ENCODE measurements around the gene COMMD7.

Gene COMMD7

DNA sequence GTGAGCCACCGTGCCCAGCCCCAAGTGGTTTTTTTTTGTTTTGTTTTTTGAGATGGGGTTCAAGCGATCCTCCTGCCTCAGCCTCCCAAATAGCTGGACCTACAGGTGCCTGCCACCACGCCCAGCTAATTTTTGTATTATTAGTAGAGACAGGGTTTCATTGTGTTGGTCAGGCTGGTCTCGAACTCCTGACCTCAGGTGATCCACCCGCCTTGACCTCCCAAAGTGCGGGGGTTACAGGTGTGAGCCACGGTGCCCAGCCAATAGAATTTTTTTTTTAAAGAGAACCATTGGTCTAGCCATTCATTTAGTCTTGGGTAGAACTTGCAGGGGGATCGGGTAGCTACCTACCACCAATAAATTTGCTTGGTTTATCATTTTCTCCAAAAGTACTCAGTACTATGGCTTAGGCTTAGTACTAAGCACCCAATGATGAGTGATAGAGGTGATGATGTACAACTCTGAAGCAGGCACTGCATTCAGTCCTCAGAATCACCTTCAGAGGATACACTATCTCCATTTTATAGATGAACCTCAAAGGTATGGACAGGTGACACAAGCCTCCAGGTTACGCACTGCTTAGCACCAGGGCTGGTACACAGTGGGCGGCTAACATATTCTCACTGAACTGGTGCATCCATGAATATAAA, 56.6 kb downstream of the COMMD7 start:
- H3K4ac ChIP-seq (ENCODE audit: low read depth, low read length) = no peak overlapping the region
- H4K5ac ChIP-seq (ENCODE audit: low read length) = no peak overlapping the region
- H3K9ac ChIP-seq (ENCODE audit: low read length) = no peak overlapping the region
- no peaks in the 10 kb centered on the region for H3K79me2 ChIP-seq (ENCODE audit: control insufficient read depth, insufficient read depth, low read length)
- H3K27me3 ChIP-seq (ENCODE audit: insufficient read depth, low read length, poor library complexity) = no peaks in the 10 kb centered on the region
- H3K79me1 ChIP-seq (ENCODE audit: low read length) = no peaks in the 10 kb centered on the region
- no peak overlapping the region for H2AK5ac ChIP-seq (ENCODE audit: low read length)
- H3K4me2 ChIP-seq (ENCODE audit: low read length) = no peak overlapping the region
- DNase-seq = no peak
- no peak overlapping the region for H3K23ac ChIP-seq (ENCODE audit: low read length)
- WGBS (ENCODE audit: extremely low coverage, insufficient coverage, low lambda C conversion rate) = no CpG with 5 or more reads among the region's 10 CpGs
- no peak overlapping the region for H2BK15ac ChIP-seq (replicated peaks; ENCODE audit: low read depth)
- H2BK120ac ChIP-seq (ENCODE audit: low read depth, low read length) = no peak overlapping the region
- no peak overlapping the region for H3K4me3 ChIP-seq (ENCODE audit: low read length)
- H3K4me1 ChIP-seq (ENCODE audit: control insufficient read depth, low read depth, low read length) = peaks cover 1% of the 10 kb centered on the region
- H4K8ac ChIP-seq (ENCODE audit: low read depth, low read length) = no peak overlapping the region
- no peak overlapping the region for H3K56ac ChIP-seq (ENCODE audit: low read length)
- H3K27ac ChIP-seq (ENCODE audit: low read depth, low read length) = no peak overlapping the region
- H2BK5ac ChIP-seq (ENCODE audit: low read length) = no peak overlapping the region
- no peak overlapping the region for H3K18ac ChIP-seq (ENCODE audit: low read length)
- H3K36me3 ChIP-seq (ENCODE audit: control insufficient read depth, insufficient read depth, low read length) = no peaks in the 10 kb centered on the region

GRCh38 chr20:32685541-32686529, 57.4 kb downstream of the COMMD7 start:
- Histone ChIP-seq H3K27me3 (ENCODE audit: insufficient read depth, low read length, poor library complexity) (no peaks in the 10 kb centered on the region), H3K4me2 (ENCODE audit: low read length) (no peak overlapping the region), H2BK120ac (ENCODE audit: low read depth, low read length) (no peak overlapping the region), H3K36me3 (ENCODE audit: control insufficient read depth, insufficient read depth, low read length) (no peaks in the 10 kb centered on the region), H2BK5ac (ENCODE audit: low read length) (no peak overlapping the region), H3K56ac (ENCODE audit: low read length) (no peak overlapping the region), H4K5ac (ENCODE audit: low read length) (no peak overlapping the region), H4K8ac (ENCODE audit: low read depth, low read length) (no peak overlapping the region), H3K27ac (ENCODE audit: low read depth, low read length) (no peak overlapping the region), H3K9ac (ENCODE audit: low read length) (no peak overlapping the region), H3K4me3 (ENCODE audit: low read length) (no peak overlapping the region), H3K4ac (ENCODE audit: low read depth, low read length) (no peak overlapping the region), H3K4me1 (ENCODE audit: control insufficient read depth, low read depth, low read length) (peaks cover 2% of the 10 kb centered on the region), H3K18ac (ENCODE audit: low read length) (no peak overlapping the region), H2BK15ac (replicated peaks; ENCODE audit: low read depth) (no peak overlapping the region), H2AK5ac (ENCODE audit: low read length) (no peak overlapping the region), H3K79me2 (ENCODE audit: control insufficient read depth, insufficient read depth, low read length) (no peaks in the 10 kb centered on the region), H3K79me1 (ENCODE audit: low read length) (no peaks in the 10 kb centered on the region), H3K23ac (ENCODE audit: low read length) (no peak overlapping the region)
- WGBS (ENCODE audit: extremely low coverage, insufficient coverage, low lambda C conversion rate) = no CpG with 5 or more reads among the region's 17 CpGs
- DNase-seq = no peak

- Histone ChIP-seq H3K23ac (ENCODE audit: low read length) (no peak overlapping the region), H3K4ac (ENCODE audit: low read depth, low read length) (no peak overlapping the region)
These were observed 60.7 kb downstream of the COMMD7 start for GRCh38 chr20:32682508-32682987.

DNA sequence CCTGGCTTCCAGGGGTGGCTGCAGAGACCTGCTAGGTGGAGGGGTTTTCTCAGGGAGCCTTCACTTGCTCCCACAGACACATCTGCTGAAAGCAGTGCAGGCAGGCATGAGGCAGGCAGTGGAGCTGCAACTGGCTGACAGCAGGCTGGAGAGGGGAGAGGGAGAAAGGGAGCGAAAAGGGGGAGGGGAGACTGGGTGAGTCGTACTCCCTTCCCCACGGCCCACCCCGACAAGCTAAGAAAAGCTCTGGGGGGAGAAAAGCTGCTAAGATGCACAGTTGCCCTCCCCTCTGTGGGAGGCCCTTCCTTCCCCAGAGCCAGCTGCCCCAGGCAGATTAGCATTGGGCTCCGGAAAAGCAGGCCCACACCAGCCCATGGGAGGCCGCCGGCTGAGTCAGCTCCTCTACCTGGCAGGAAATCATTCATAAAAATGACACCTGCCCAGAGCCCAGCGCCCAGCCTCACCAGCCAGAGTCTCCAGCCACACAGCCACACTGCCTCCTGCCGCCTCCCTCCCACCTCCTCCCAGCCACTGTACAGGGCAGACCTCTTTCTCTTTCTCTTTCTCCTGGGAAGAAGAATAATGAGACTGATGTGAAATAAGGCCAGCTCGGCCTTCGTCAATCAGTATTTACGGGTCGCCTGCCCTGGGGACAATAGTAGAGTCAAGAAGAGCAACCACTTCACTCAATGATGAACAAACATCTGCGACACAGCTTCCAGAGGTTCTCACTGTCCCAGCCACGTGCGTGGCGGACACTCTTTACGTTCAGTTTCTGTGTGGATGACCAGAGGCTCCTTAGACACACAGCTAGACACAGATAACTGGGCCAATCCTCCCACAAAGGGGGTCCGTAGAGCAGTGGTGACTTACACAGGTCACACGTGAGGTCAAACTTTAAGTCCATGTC, 61.8 kb downstream of the COMMD7 start:
- peak overlapping the region; percentile 63 for H3K27ac ChIP-seq (ENCODE audit: low read depth, low read length)

More at GRCh38 chr20:32682508-32682987, 60.7 kb downstream of the COMMD7 start:
- Histone ChIP-seq H3K4me3 (ENCODE audit: low read length) (no peak overlapping the region), H3K27ac (ENCODE audit: low read depth, low read length) (no peak overlapping the region), H3K4me2 (ENCODE audit: low read length) (no peak overlapping the region), H2BK120ac (ENCODE audit: low read depth, low read length) (no peak overlapping the region), H3K79me2 (ENCODE audit: control insufficient read depth, insufficient read depth, low read length) (no peaks in the 10 kb centered on the region), H2BK15ac (replicated peaks; ENCODE audit: low read depth) (no peak overlapping the region), H4K5ac (ENCODE audit: low read length) (no peak overlapping the region), H3K56ac (ENCODE audit: low read length) (no peak overlapping the region), H2AK5ac (ENCODE audit: low read length) (no peak overlapping the region), H2BK5ac (ENCODE audit: low read length) (no peak overlapping the region), H3K36me3 (ENCODE audit: control insufficient read depth, insufficient read depth, low read length) (no peaks in the 10 kb centered on the region), H3K18ac (ENCODE audit: low read length) (no peak overlapping the region), H3K9ac (ENCODE audit: low read length) (no peak overlapping the region), H3K4me1 (ENCODE audit: control insufficient read depth, low read depth, low read length) (peaks cover 8% of the 10 kb centered on the region), H4K8ac (ENCODE audit: low read depth, low read length) (no peak overlapping the region), H3K79me1 (ENCODE audit: low read length) (no peaks in the 10 kb centered on the region), H3K27me3 (ENCODE audit: insufficient read depth, low read length, poor library complexity) (no peaks in the 10 kb centered on the region)
- DNase-seq = peak; percentile 70
- no CpG with 5 or more reads among the region's 11 CpGs for WGBS (ENCODE audit: extremely low coverage, insufficient coverage, low lambda C conversion rate)

GRCh38 chr20:32680544-32681174, 62.6 kb downstream of the COMMD7 start:
- Histone ChIP-seq H3K79me2 (ENCODE audit: control insufficient read depth, insufficient read depth, low read length) (no peaks in the 10 kb centered on the region), H3K27me3 (ENCODE audit: insufficient read depth, low read length, poor library complexity) (no peaks in the 10 kb centered on the region), H3K23ac (ENCODE audit: low read length) (no peak overlapping the region), H3K4me3 (ENCODE audit: low read length) (no peak overlapping the region), H2BK5ac (ENCODE audit: low read length) (peak overlapping the region; percentile 13), H3K79me1 (ENCODE audit: low read length) (no peaks in the 10 kb centered on the region), H3K4me2 (ENCODE audit: low read length) (no peak overlapping the region), H4K5ac (ENCODE audit: low read length) (no peak overlapping the region), H3K56ac (ENCODE audit: low read length) (peak overlapping the region; percentile 40), H3K36me3 (ENCODE audit: control insufficient read depth, insufficient read depth, low read length) (no peaks in the 10 kb centered on the region), H3K18ac (ENCODE audit: low read length) (peak overlapping the region; percentile 62), H3K4me1 (ENCODE audit: control insufficient read depth, low read depth, low read length) (peaks cover 8% of the 10 kb centered on the region), H2BK120ac (ENCODE audit: low read depth, low read length) (peak overlapping the region; percentile 35), H4K8ac (ENCODE audit: low read depth, low read length) (no peak overlapping the region), H3K27ac (ENCODE audit: low read depth, low read length) (peak overlapping the region; percentile 63), H2AK5ac (ENCODE audit: low read length) (peak overlapping the region; percentile 79), H3K9ac (ENCODE audit: low read length) (peak overlapping the region; percentile 10), H2BK15ac (replicated peaks; ENCODE audit: low read depth) (no peak overlapping the region), H3K4ac (ENCODE audit: low read depth, low read length) (peak overlapping the region; percentile 8)
- no CpG with 5 or more reads among the region's 1 CpG for WGBS (ENCODE audit: extremely low coverage, insufficient coverage, low lambda C conversion rate)
- DNase-seq = peak; percentile 65

More for the DNA sequence above, 61.8 kb downstream of the COMMD7 start:
- Histone ChIP-seq H3K4me3 (ENCODE audit: low read length) (no peak overlapping the region), H3K23ac (ENCODE audit: low read length) (no peak overlapping the region), H3K79me1 (ENCODE audit: low read length) (no peaks in the 10 kb centered on the region), H3K56ac (ENCODE audit: low read length) (peak overlapping the region; percentile 60), H2BK5ac (ENCODE audit: low read length) (peak overlapping the region; percentile 80), H2AK5ac (ENCODE audit: low read length) (peak overlapping the region; percentile 93), H3K9ac (ENCODE audit: low read length) (peak overlapping the region; percentile 10), H4K5ac (ENCODE audit: low read length) (no peak overlapping the region), H3K4ac (ENCODE audit: low read depth, low read length) (peak overlapping the region; percentile 28), H2BK120ac (ENCODE audit: low read depth, low read length) (peak overlapping the region; percentile 35), H3K18ac (ENCODE audit: low read length) (peak overlapping the region; percentile 62), H3K36me3 (ENCODE audit: control insufficient read depth, insufficient read depth, low read length) (no peaks in the 10 kb centered on the region), H3K4me2 (ENCODE audit: low read length) (no peak overlapping the region), H2BK15ac (replicated peaks; ENCODE audit: low read depth) (no peak overlapping the region), H3K27me3 (ENCODE audit: insufficient read depth, low read length, poor library complexity) (no peaks in the 10 kb centered on the region), H3K4me1 (ENCODE audit: control insufficient read depth, low read depth, low read length) (peaks cover 8% of the 10 kb centered on the region), H4K8ac (ENCODE audit: low read depth, low read length) (no peak overlapping the region), H3K79me2 (ENCODE audit: control insufficient read depth, insufficient read depth, low read length) (no peaks in the 10 kb centered on the region)
- peak; percentile 89 for DNase-seq
- no CpG with 5 or more reads among the region's 20 CpGs for WGBS (ENCODE audit: extremely low coverage, insufficient coverage, low lambda C conversion rate)

All from mesendoderm (in vitro differentiated cells).